Measurements from ENCODE around the gene VPS18.

DNA sequence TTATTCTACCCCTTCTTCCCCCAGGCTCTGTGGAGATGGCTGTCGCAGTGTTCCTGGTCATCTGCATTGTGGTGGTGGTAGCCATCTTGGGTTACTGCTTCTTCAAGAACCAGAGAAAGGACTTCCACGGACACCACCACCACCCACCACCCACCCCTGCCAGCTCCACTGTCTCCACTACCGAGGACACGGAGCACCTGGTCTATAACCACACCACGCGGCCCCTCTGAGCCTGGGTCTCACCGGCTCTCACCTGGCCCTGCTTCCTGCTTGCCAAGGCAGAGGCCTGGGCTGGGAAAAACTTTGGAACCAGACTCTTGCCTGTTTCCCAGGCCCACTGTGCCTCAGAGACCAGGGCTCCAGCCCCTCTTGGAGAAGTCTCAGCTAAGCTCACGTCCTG lies 37.5 kb upstream of the VPS18 start:
- TF ChIP-seq EZH2 (IDR thresholded peaks at IDR 0.05; ENCODE audit: insufficient read depth, poor library complexity, severe bottlenecking) (no peak), EZH2phosphoT487 (IDR thresholded peaks at IDR 0.05; ENCODE audit: insufficient read depth, low read depth) (no peak)

Measured in GM23248 (cell line).